H9 (cell line): ENCODE measurements around the gene RDH5. TPM values are rescaled to one million over a fixed set of nuclear protein-coding genes. Genes with fewer than 3 reads are reported as not detected.

Source experiments
- DNase-seq: peaks from one replicate; pipeline ENCODE4 v3.0.0-alpha.2; 2017
- H2AFZ ChIP-seq: one replicate; pipeline ENCODE4 v1.6.1; 2013; ENCODE audit warnings: mild to moderate bottlenecking, low read length, control low read depth, moderate library complexity
- H2AK5ac ChIP-seq: 2 replicates; pipeline ENCODE4 v1.6.1; 2013; ENCODE audit warnings: low read length, control low read depth, mixed read lengths; ENCODE audit not compliant: insufficient read length
- H2BK120ac ChIP-seq: one replicate; pipeline ENCODE4 v1.6.1; 2013; ENCODE audit warnings: low read depth, mild to moderate bottlenecking, low read length, control low read depth, inconsistent platforms; ENCODE audit not compliant: poor library complexity, severe bottlenecking
- H2BK12ac ChIP-seq: 2 replicates; pipeline ENCODE4 v1.6.1; 2013; ENCODE audit warnings: low read length, control low read depth, mixed read lengths, low read depth; ENCODE audit not compliant: insufficient read length
- H2BK15ac ChIP-seq: 2 replicates; pipeline ENCODE4 v1.6.1; 2013; ENCODE audit warnings: low read depth, low read length, control low read depth
- H2BK20ac ChIP-seq: one replicate; pipeline ENCODE4 v1.6.1; 2013; ENCODE audit warnings: low read depth, mild to moderate bottlenecking, low read length, control low read depth, inconsistent platforms; ENCODE audit not compliant: poor library complexity, severe bottlenecking
- H2BK5ac ChIP-seq: 2 replicates; pipeline ENCODE4 v1.6.1; 2013; ENCODE audit warnings: low read length, control low read depth, mixed read lengths; ENCODE audit not compliant: insufficient read length
- H3K14ac ChIP-seq: 2 replicates; pipeline ENCODE4 v1.6.1; 2013; ENCODE audit warnings: low read length, control low read depth; ENCODE audit not compliant: insufficient read depth
- H3K18ac ChIP-seq: 2 replicates; pipeline ENCODE4 v1.6.1; 2013; ENCODE audit warnings: low read depth, mild to moderate bottlenecking, mixed read lengths, low read length, control low read depth; ENCODE audit not compliant: insufficient read length
- H3K23ac ChIP-seq: 2 replicates; pipeline ENCODE4 v1.6.1; 2013; ENCODE audit warnings: low read length, control low read depth, mixed read lengths, low read depth; ENCODE audit not compliant: insufficient read length
- H3K23me2 ChIP-seq: 2 replicates; pipeline ENCODE4 v1.6.1; 2013; ENCODE audit warnings: low read depth, mild to moderate bottlenecking, mixed read lengths, low read length, control low read depth; ENCODE audit not compliant: insufficient read length, poor library complexity, severe bottlenecking
- H3K27ac ChIP-seq: 2 replicates; pipeline ENCODE4 v1.5.1; 2013; ENCODE audit warnings: low read length, control low read depth, mixed read lengths, low read depth; ENCODE audit not compliant: insufficient read length
- H3K27me3 ChIP-seq: 2 replicates; pipeline ENCODE4 v1.6.1; 2013; ENCODE audit warnings: low read length, control low read depth, inconsistent platforms; ENCODE audit not compliant: insufficient read depth
- H3K4ac ChIP-seq: 2 replicates; pipeline ENCODE4 v1.6.1; 2013; ENCODE audit warnings: low read depth, mild to moderate bottlenecking, control low read depth, inconsistent platforms, low read length, moderate library complexity
- H3K4me1 ChIP-seq: 2 replicates; pipeline ENCODE4 v1.6.1; 2013; ENCODE audit warnings: low read length, control low read depth, inconsistent platforms; ENCODE audit not compliant: insufficient read depth
- H3K4me2 ChIP-seq: 2 replicates; pipeline ENCODE4 v1.6.1; 2013; ENCODE audit warnings: low read length, control low read depth, mixed read lengths; ENCODE audit not compliant: insufficient read length, insufficient read depth
- H3K56ac ChIP-seq: 2 replicates; pipeline ENCODE4 v1.6.1; 2013; ENCODE audit warnings: low read depth, mild to moderate bottlenecking, mixed read lengths, low read length, control low read depth; ENCODE audit not compliant: insufficient read length
- H3K79me1 ChIP-seq: 2 replicates; pipeline ENCODE4 v1.6.1; 2013; ENCODE audit warnings: low read depth, mild to moderate bottlenecking, moderate library complexity, low read length, control low read depth, inconsistent platforms; ENCODE audit not compliant: insufficient read depth, poor library complexity, severe bottlenecking
- H3K79me2 ChIP-seq: 2 replicates; pipeline ENCODE4 v1.6.1; 2013; ENCODE audit warnings: low read length, control low read depth, inconsistent platforms; ENCODE audit not compliant: insufficient read depth
- H3K9ac ChIP-seq: 2 replicates; pipeline ENCODE4 v1.6.1; 2013; ENCODE audit warnings: low read length, control low read depth, mixed read lengths; ENCODE audit not compliant: insufficient read length; ENCODE audit errors: extremely low read depth
- H3K9me3 ChIP-seq: one replicate; pipeline ENCODE4 v1.6.1; 2013; ENCODE audit warnings: low read depth, low read length, inconsistent platforms; ENCODE audit not compliant: control insufficient read depth
- H3T11ph ChIP-seq: one replicate; pipeline ENCODE4 v1.6.1; 2013; ENCODE audit warnings: mild to moderate bottlenecking, low read length, control low read depth, inconsistent platforms
- H4K20me1 ChIP-seq: one replicate; pipeline ENCODE4 v1.6.1; 2013; ENCODE audit not compliant: control insufficient read depth, insufficient read length, insufficient read depth
- H4K5ac ChIP-seq: 2 replicates; pipeline ENCODE4 v1.6.1; 2013; ENCODE audit warnings: low read depth, mild to moderate bottlenecking, mixed read lengths, low read length, control low read depth; ENCODE audit not compliant: insufficient read length
- H4K8ac ChIP-seq: replicated peaks from 2 replicates; pipeline ENCODE4 v1.6.1; 2013; ENCODE audit warnings: low read length, control low read depth, mixed read lengths, low read depth; ENCODE audit not compliant: insufficient read length
- H4K91ac ChIP-seq: 2 replicates; pipeline ENCODE4 v1.6.1; 2013; ENCODE audit warnings: low read depth, mild to moderate bottlenecking, moderate library complexity, mixed read lengths, low read length, control low read depth; ENCODE audit not compliant: insufficient read length
- H3K27ac Mint-ChIP-seq, 3 experiments: 2 replicates in 2 of 3; 3 replicates in 1 of 3; pipeline ENCODE4 v1.8.0; 2020 to 2021; ENCODE audit warnings: mixed read lengths in 3 of 3, mild to moderate bottlenecking in 1 of 3, moderate library complexity in 1 of 3
- H3K27me3 Mint-ChIP-seq: 2 replicates; pipeline ENCODE4 v1.8.0; 2021; ENCODE audit warnings: low read depth, mild to moderate bottlenecking, moderate library complexity, mixed read lengths
- H3K36me3 Mint-ChIP-seq, 3 experiments: 2 replicates in 2 of 3; 3 replicates in 1 of 3; pipeline ENCODE4 v1.8.0; 2020 to 2021; ENCODE audit warnings: low read depth in 3 of 3, mixed read lengths in 3 of 3; ENCODE audit not compliant: insufficient read depth in 1 of 3
- H3K4me1 Mint-ChIP-seq, 2 experiments: 2 replicates each; pipeline ENCODE4 v1.8.0; 2020; ENCODE audit warnings: mixed read lengths in 2 of 2
- H3K4me3 Mint-ChIP-seq, 2 experiments: 2 replicates in 1 of 2; 3 replicates in 1 of 2; pipeline ENCODE4 v1.8.0; 2020 to 2021; ENCODE audit warnings: mild to moderate bottlenecking in 2 of 2, mixed read lengths in 2 of 2, moderate library complexity in 1 of 2
- H3K9me3 Mint-ChIP-seq, 2 experiments: 2 replicates in 1 of 2; 3 replicates in 1 of 2; pipeline ENCODE4 v1.8.0; 2020; ENCODE audit warnings: mild to moderate bottlenecking in 2 of 2, mixed read lengths in 2 of 2, moderate library complexity in 1 of 2
- CTCF ChIP-seq: fragments of 200-600 bp; sonication (generic); conservative IDR thresholded peaks from 3 replicates; pipeline ENCODE4 v1.8.0; 2021; ENCODE audit warnings: antibody characterized with exemption, mild to moderate bottlenecking
- total RNA-seq: library from RNA; stranded (reverse); gene quantifications from 2 replicates; pipeline ENCODE4 v1.2.1, GENCODE V29; 2021

The RDH5 gene
- total RNA-seq, 1 experiment from 2014 or later = 6.6 TPM

- no peak for DNase-seq
- Histone ChIP-seq H2BK5ac (no peak overlapping the region), H3K14ac (no peak overlapping the region), H3K23ac (no peak overlapping the region), H4K20me1 (no peaks in the 10 kb centered on the region), H3K9me3 (no peaks in the 10 kb centered on the region), H2BK120ac (no peak overlapping the region), H3K4me1 (no peaks in the 10 kb centered on the region), H3K79me1 (no peaks in the 10 kb centered on the region), H3K9ac (no peak overlapping the region), H2BK20ac (no peak overlapping the region), H3K23me2 (no peaks in the 10 kb centered on the region), H3K4me2 (no peak overlapping the region), H4K8ac (no peak overlapping the region), H3K4ac (no peak overlapping the region), H3K27me3 (no peaks in the 10 kb centered on the region), H2BK12ac (no peak overlapping the region), H3K79me2 (no peaks in the 10 kb centered on the region), H3K27ac (no peak overlapping the region), H3K18ac (no peak overlapping the region), H2BK15ac (no peak overlapping the region), H4K91ac (no peak overlapping the region), H3T11ph (no peak overlapping the region), H3K56ac (no peak overlapping the region), H4K5ac (no peak overlapping the region), H2AK5ac (no peak overlapping the region), H2AFZ (no peak overlapping the region)
- Mint-ChIP-seq H3K27me3 (no peaks in the 10 kb centered on the region), H3K4me3 (no peak overlapping the region), H3K9me3 (no peaks in the 10 kb centered on the region), H3K27ac (no peak overlapping the region), H3K36me3 (peaks cover 25 to 51% (median 44%) of the 10 kb centered on the region in 3 experiments; a peak in 6 of 7 replicates), H3K4me1 (peaks cover 2 to 3% of the 10 kb centered on the region in 2 experiments)
- no peak for TF ChIP-seq CTCF
Measured at GRCh38 chr12:55687746-55688145, 32.4 kb upstream of the RDH5 start.
